Measurements from ENCODE around the gene SMURF2.

DNA sequence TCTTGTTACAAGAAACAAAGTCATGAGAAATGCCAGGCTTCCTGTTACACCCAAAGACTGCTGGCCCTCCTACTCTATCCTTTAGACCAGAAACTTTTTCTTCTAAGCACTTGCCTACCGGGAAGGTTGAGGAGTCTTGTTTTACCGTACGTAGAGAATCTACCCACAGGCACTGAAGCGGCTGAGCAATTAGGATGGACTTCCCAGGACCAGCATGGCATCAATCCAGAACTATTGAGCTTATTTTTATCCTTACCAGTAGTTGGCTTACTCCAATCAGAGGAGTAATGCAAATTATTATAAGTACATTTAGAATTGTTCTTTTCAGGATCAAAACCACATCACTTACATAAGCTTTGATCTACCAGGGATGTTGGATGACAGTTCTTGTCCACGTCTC lies 129.7 kb downstream of the SMURF2 start:
- TF ChIP-seq, protein P1, sequence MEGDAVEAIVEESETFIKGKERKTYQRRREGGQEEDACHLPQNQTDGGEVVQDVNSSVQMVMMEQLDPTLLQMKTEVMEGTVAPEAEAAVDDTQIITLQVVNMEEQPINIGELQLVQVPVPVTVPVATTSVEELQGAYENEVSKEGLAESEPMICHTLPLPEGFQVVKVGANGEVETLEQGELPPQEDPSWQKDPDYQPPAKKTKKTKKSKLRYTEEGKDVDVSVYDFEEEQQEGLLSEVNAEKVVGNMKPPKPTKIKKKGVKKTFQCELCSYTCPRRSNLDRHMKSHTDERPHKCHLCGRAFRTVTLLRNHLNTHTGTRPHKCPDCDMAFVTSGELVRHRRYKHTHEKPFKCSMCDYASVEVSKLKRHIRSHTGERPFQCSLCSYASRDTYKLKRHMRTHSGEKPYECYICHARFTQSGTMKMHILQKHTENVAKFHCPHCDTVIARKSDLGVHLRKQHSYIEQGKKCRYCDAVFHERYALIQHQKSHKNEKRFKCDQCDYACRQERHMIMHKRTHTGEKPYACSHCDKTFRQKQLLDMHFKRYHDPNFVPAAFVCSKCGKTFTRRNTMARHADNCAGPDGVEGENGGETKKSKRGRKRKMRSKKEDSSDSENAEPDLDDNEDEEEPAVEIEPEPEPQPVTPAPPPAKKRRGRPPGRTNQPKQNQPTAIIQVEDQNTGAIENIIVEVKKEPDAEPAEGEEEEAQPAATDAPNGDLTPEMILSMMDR (IDR thresholded peaks at IDR 0.05; ENCODE audit: insufficient read depth, low read depth, low read length): no peak
- no peak for TF ChIP-seq EZH2 (IDR thresholded peaks at IDR 0.05; ENCODE audit: insufficient read depth, low read length)

Data from astrocyte (in vitro differentiated cells and primary cell).